GM12891 (cell line): ENCODE measurements around the gene TMED6.

Source experiments
- POLR2A ChIP-seq: IDR thresholded peaks from 2 replicates; pipeline ENCODE4 v1.6.1; 2011; ENCODE audit warnings: low read depth, low read length, control low read depth
- POU2F2 ChIP-seq: IDR thresholded peaks from 2 replicates; pipeline ENCODE4 v1.6.1; 2011; ENCODE audit warnings: low read depth, mild to moderate bottlenecking, control low read depth, low read length, moderate library complexity
- SPI1 ChIP-seq: IDR thresholded peaks from 2 replicates; pipeline ENCODE4 v1.6.1; 2011; ENCODE audit warnings: low read depth, low read length, control low read depth
- TAF1 ChIP-seq: IDR thresholded peaks from 2 replicates; pipeline ENCODE4 v1.6.1; 2011; ENCODE audit warnings: low read depth, low read length, control low read depth

GRCh38 chr16:69363281-69363717 lies 11.7 kb upstream of the TMED6 start:
- TF ChIP-seq POU2F2 (no peak), POLR2A (no peak), TAF1 (no peak), SPI1 (no peak)
